Astrocyte of the cerebellum (primary cell): Measurements from ENCODE around the gene ACTL6B.
A peak's percentile ranks its signal among the peaks of the same experiment; 100 is the strongest.

Experiments
- DNase-seq: peaks from one replicate; pipeline ENCODE4 v3.0.0-alpha.2; 2011; ENCODE audit warnings: low read depth
- H3K4me3 ChIP-seq: 2 replicates; pipeline ENCODE4 v1.5.1; 2011; ENCODE audit warnings: mild to moderate bottlenecking, low read depth, low read length, moderate library complexity
- in situ Hi-C: cut with HindIII; loops from 2 replicates; pipeline ENCODE4 v1.10.0; 2017; ENCODE audit warnings: low sequenced_read_pairs
- TF ChIP-seq, protein P1 (sequence below): IDR thresholded peaks from 2 replicates; pipeline ENCODE4 v1.5.1; 2012; ENCODE audit warnings: low read length, low read depth, moderate library complexity, mild to moderate bottlenecking; ENCODE audit errors: missing control alignments

ACTL6B gene

GRCh38 chr7:100614308-100614861 lies 41.9 kb downstream of the ACTL6B start:
- no peak for DNase-seq

GRCh38 chr7:100613412-100614175 lies 42.7 kb downstream of the ACTL6B start:
- TF ChIP-seq, protein P1, sequence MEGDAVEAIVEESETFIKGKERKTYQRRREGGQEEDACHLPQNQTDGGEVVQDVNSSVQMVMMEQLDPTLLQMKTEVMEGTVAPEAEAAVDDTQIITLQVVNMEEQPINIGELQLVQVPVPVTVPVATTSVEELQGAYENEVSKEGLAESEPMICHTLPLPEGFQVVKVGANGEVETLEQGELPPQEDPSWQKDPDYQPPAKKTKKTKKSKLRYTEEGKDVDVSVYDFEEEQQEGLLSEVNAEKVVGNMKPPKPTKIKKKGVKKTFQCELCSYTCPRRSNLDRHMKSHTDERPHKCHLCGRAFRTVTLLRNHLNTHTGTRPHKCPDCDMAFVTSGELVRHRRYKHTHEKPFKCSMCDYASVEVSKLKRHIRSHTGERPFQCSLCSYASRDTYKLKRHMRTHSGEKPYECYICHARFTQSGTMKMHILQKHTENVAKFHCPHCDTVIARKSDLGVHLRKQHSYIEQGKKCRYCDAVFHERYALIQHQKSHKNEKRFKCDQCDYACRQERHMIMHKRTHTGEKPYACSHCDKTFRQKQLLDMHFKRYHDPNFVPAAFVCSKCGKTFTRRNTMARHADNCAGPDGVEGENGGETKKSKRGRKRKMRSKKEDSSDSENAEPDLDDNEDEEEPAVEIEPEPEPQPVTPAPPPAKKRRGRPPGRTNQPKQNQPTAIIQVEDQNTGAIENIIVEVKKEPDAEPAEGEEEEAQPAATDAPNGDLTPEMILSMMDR, result no peak
- DNase-seq, result no peak
- in situ Hi-C loops, result no loop called here
- H3K4me3 ChIP-seq, result peak overlapping the region; percentile 52

More at GRCh38 chr7:100614308-100614861, 41.9 kb downstream of the ACTL6B start:
- TF ChIP-seq, protein P1, result no peak
- no peak overlapping the region for H3K4me3 ChIP-seq
- in situ Hi-C loops, result no loop called here

DNA sequence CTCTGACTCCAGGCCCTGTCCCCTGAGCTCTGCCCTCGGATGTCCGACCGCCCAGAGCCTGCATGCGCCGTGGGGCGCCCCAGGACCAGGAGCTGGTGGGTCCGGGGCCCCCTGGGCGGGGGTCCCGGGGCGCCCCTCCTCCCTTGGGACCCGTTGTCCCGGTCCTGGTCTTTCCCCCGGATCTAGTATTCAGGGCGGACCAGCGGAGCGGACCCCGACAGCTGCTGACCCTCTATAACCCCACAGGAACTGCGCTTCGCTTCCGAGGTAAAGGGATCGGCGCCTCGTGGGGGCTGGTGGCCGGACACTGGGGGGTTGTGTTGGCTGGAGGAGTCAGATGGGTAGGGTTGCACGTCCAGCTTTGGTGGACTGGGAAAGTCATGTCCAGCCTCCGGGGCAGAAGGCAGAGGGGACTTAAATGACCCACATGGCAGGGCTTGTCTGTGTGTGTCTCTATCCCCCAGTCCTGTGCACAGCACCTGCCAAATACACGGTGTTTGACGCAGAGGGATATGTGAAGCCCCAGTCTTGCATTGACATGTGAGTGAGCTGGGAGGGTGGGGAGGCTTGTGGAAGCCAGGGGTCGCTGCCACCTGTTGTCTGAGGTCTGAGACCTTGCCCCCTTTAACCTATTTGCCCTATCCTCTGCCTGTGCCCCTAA lies 43.4 kb downstream of the ACTL6B start:
- in situ Hi-C loops, result no loop called here
- DNase-seq, result no peak

DNA sequence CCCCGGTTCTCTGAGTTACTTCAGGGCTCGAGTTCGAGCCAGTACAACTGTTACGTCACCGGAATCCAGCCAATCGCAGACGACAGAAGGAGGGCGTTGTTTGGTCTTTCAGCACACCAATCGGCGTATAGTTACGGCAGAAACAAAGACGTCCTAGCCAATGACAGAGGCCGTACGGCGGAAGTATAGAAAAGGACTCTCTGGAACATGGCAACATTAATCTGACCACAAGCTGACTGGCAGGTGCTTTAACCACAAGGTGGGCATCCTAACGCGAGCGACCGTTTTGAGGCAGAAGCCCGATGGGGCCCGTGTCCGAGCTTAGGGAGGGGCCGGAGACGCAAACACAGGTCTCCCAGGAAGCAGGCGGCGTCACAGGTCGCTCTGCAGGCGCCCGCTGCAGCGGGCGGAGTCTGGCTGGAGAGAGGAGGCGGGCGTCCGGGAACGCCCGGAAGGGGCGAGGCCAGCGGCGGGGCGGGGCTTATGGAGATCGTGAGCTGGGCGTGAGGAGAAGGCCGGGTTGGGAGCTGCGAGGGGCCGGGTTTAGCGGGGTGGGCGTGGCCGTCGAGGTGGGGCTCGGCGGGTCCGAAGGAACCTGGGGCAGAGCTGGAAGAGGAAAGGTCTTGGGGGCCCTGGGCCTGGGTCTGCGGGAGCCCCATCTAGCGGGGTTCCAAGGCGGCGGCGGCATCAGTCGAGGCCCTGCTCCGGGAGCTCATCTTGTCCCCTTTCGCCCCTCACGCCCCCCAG lies 44.1 kb downstream of the ACTL6B start, which contains the start of gene MOSPD3:
TSS of gene MOSPD3 (plus strand) at position 558 of the 747 bp plus-strand sequence. CDS start 252 bp downstream, outside the sequence.
- H3K4me3 ChIP-seq, result peak within 1 kb of the TSS; percentile 52
- TF ChIP-seq, protein P1, result no peak
- in situ Hi-C loops, result no loop called here
- DNase-seq, result peak; percentile 99

More for the DNA sequence above, 43.4 kb downstream of the ACTL6B start:
- TF ChIP-seq, protein P1, result peak; percentile 16
- H3K4me3 ChIP-seq, result peak overlapping the region; percentile 52

- TF ChIP-seq, protein P1, result no peak
- DNase-seq, result no peak
- no peak overlapping the region for H3K4me3 ChIP-seq
- in situ Hi-C loops, result no loop called here
These were observed 46.3 kb downstream of the ACTL6B start for GRCh38 chr7:100609958-100610357.

- in situ Hi-C loops, result no loop called here
- H3K4me3 ChIP-seq, result no peak overlapping the region
- TF ChIP-seq, protein P1, result no peak
- DNase-seq, result no peak
These were observed 49.1 kb downstream of the ACTL6B start for GRCh38 chr7:100607111-100607510.
